ENCODE data around the gene MTA3.

GRCh38 chr2:42575458-42576064, 7.1 kb downstream of the MTA3 start:
- TF ChIP-seq CTCF (IDR thresholded peaks at IDR 0.05; ENCODE audit: low read depth, low read length, poor library complexity, severe bottlenecking) (no peak), EZH2phosphoT487 (IDR thresholded peaks at IDR 0.05; ENCODE audit: borderline replicate concordance, low read length) (no peak)

All from DOHH2 (cell line).